GM21576 (cell line): ENCODE results near the gene C1QTNF1.

Source experiments
- ATAC-seq: cut with Tn5 transposase; IDR thresholded peaks from one replicate; pipeline ENCODE4 v1.9.1; 2021; ENCODE audit warnings: mild to moderate bottlenecking, moderate library complexity; ENCODE audit not compliant: unreplicated experiment

C1QTNF1 gene

GRCh38 chr17:78992542-78993212 lies 31.3 kb upstream of the C1QTNF1 start:
- ATAC-seq, result no peak

GRCh38 chr17:78993241-78993956 lies 30.6 kb upstream of the C1QTNF1 start:
- no peak for ATAC-seq

- no peak for ATAC-seq
These were observed 29.8 kb upstream of the C1QTNF1 start for GRCh38 chr17:78993981-78994671.

GRCh38 chr17:78995022-78995760 lies 28.8 kb upstream of the C1QTNF1 start:
- no peak for ATAC-seq

DNA sequence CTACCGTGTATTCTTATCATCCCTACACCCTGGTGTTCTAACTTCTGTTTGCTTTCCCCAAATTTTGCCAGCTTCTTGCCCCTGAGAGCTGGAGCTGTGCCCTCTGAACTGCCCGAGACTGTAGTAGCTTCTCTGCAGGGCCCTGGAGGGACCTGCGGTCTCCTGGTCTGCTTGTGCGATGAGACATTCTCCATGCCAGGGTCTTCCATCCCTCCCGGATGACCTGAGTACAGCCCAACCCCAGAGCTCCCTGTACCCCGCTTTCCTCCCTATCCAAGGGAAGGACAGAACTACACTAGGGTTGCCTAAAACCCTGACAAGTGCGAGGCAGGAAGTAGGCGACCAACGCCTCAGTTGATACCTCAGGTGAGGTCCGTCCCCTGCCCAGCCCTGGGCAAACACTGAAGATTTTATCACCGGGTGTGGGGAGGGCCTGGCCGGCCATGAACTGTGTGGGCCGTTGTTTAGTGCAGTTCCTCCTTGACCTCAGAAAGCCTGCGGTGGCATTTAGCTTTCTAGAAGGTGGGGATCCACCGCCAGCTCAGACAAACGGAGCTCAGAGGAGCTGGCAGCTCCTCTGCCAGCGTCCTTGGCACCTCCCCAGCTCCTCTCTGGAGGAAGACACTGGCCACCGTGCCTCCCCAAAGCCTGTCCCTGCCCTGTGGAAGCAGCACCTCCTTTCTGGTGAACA lies 28.1 kb upstream of the C1QTNF1 start:
- no peak for ATAC-seq

DNA sequence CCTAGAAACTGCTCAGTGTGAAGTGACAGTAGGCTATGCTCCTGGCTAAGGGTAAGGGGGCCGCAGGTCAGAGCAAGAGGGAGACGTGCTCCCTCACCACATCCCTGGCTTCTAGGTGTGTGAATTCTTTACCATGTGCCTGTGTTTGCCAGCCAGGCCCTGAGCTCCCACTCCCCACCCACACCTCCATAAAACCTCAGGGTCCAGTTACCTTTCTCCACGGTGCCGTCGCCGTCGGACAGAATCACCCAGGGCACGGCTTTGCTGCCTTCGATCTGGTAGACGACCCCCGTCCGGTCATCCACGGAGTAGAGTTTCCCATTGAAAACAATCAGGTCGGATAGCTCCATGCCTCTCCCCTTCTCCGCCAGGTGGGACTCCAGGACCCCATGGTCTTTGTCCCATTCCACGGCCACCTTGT lies 27.2 kb upstream of the C1QTNF1 start:
- ATAC-seq, result no peak

DNA sequence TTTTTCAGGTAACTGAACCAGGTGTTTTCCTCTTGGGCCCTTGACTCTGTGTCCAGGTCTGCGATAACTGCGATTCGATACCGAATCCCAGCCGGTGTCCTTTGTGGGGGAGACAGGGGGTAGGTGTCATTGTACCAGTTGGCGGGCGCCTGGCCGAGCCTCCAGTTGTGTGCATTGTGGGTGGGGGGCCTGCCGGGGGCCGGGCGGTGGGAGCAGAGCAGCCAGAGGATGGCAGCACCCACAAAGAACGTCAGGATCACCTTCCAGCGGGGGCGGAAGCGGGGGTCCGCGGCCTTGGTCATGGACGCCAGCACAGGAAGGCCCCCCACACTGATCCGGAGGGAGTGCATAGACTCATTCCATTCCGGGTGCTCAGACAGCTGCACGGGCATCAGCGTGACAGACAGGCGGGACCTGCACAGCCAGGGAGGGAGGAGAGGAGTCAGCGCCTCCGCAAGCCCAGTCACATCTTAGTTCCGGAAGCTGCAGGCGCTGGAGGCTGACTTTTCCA lies 26.7 kb upstream of the C1QTNF1 start:
- ATAC-seq, result no peak

- no peak for ATAC-seq
These were observed 26.1 kb upstream of the C1QTNF1 start for GRCh38 chr17:78997881-78998280.

DNA sequence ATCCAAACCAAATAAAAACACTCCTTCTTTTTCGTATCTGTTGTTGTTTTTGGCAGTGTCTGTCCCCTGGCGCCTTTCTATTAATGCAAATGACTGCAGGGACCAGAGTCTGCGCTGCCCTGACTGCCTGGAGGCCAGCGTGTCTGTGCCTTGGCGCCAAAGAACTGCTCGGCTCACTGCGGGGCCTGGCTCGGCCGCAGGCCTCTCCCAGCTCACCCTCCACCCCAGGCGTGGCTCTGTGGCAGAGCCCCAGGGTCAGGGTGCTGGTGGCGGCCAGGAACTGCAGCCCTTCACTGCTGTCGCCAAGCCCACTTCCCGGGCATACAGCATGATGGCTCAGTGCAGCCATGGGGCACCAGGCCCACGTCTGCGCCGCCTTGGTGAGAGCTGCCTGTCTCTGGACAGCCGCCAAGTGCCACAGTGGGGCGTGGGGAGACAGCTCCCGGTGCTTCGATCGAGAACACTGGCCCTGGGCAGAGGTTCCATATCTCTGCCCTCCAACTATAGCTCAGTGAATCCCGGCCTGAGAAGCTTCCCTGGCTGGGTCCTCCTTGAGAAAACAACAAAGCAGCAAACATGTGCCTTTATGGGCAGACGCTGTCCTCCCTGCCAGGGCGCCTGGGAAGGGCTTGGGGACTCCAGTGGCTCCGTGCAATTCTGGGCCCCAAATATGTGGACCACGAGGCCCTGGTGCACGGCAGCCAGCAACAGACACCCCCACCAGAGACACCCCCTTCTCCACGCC lies 25.5 kb upstream of the C1QTNF1 start:
- ATAC-seq, result no peak

DNA sequence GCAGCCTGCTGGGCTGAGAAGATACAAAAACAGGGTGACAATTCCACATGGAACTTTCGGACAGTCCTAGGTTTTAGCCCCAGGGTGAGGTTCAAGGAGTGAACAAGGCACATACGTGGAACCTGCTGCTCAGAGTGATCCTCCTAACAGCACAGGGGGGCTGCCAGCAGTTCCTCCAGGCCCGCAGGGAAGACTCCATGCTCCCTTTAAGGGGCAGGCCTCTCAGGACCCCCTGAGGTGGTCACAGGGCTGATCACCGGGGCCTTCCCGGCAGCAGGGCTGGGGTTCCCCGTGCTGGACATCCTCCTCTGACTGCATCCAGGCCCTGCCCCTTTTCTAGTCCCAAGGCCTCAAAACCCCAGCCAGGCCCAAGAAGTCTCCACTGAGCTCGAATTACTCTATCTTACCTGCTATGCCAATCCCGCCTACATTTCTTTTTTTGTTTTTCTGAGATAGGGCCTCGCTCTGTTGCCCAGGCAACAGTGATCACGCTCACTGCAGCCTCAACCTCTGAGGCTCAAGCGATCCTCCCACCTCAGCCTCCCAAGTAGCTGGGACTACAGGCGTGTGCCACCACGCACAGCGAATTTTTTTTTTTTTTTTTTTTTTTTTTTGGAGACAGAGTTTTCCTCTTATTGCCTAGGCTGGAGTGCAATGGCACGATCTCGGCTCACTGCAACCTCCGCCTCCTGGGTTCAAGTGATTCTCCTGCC lies 24.8 kb upstream of the C1QTNF1 start:
- ATAC-seq, result no peak

- no peak for ATAC-seq
These were observed 24.0 kb upstream of the C1QTNF1 start for GRCh38 chr17:78999947-79000395.

- ATAC-seq, result no peak
These were observed 23.4 kb upstream of the C1QTNF1 start for GRCh38 chr17:79000396-79001189.

GRCh38 chr17:79001190-79002020 lies 22.6 kb upstream of the C1QTNF1 start:
- ATAC-seq, result no peak

- ATAC-seq, result no peak
These were observed 21.7 kb upstream of the C1QTNF1 start for GRCh38 chr17:79002291-79002690.

GRCh38 chr17:79002796-79003593 lies 21.0 kb upstream of the C1QTNF1 start:
- ATAC-seq, result no peak

GRCh38 chr17:79003661-79004411 lies 20.1 kb upstream of the C1QTNF1 start:
- ATAC-seq, result no peak
